NCI-H526 treated with DMSO at 0.1 percent for 48 hours (cell line): Measurements from ENCODE around the gene CROCC2.
A peak's percentile ranks its signal among the peaks of the same experiment; 100 is the strongest.

Source experiments
- DNase-seq: peaks from one replicate; lab custom pipeline; 2025; lab: John Stamatoyannopoulos, UW

The CROCC2 gene

GRCh38 chr2:240905176-240905781 lies 857 bp upstream of the CROCC2 start:
- no peak for DNase-seq

GRCh38 chr2:240906911-240907590 lies 915 bp downstream of the CROCC2 start:
- DNase-seq, result no peak

- no peak for DNase-seq
Measured at GRCh38 chr2:240909216-240909974, 3.3 kb downstream of the CROCC2 start.

- DNase-seq, result no peak
Measured at GRCh38 chr2:240911641-240912265, 5.6 kb downstream of the CROCC2 start.

- DNase-seq, result no peak
Measured at GRCh38 chr2:240912878-240913809, 7.0 kb downstream of the CROCC2 start.

- no peak for DNase-seq
Measured at GRCh38 chr2:240913810-240914644, 7.9 kb downstream of the CROCC2 start.

- no peak for DNase-seq
Measured at GRCh38 chr2:240914645-240915525, 8.7 kb downstream of the CROCC2 start.

GRCh38 chr2:240915526-240916341 lies 9.6 kb downstream of the CROCC2 start:
- no peak for DNase-seq

- peak; percentile 7 for DNase-seq
Measured at GRCh38 chr2:240916571-240917008, 10.5 kb downstream of the CROCC2 start.

- no peak for DNase-seq
Measured at GRCh38 chr2:240917009-240917683, 11.0 kb downstream of the CROCC2 start.

- DNase-seq, result no peak
Measured at GRCh38 chr2:240917684-240918257, 11.6 kb downstream of the CROCC2 start.

- no peak for DNase-seq
Measured at GRCh38 chr2:240918258-240919091, 12.3 kb downstream of the CROCC2 start.

GRCh38 chr2:240919161-240919781 lies 13.1 kb downstream of the CROCC2 start:
- DNase-seq, result no peak

GRCh38 chr2:240919786-240920782 lies 13.9 kb downstream of the CROCC2 start:
- DNase-seq, result no peak

- DNase-seq, result no peak
Measured at GRCh38 chr2:240920783-240921231, 14.7 kb downstream of the CROCC2 start.
